Activated B cell treated with CpG ODN at 0.5 μM for 24 hours (primary cell): ENCODE data around the gene SCARB1. TPM values are rescaled to one million over a fixed set of nuclear protein-coding genes. Genes with fewer than 3 reads are reported as not detected.

Source experiments
- total RNA-seq: library from RNA; stranded (reverse); gene quantifications from 2 replicates; pipeline ENCODE4 v1.2.3, GENCODE V29; 2022

SCARB1 gene
- total RNA-seq, 1 donor from 2014 or later, result 39.3 TPM

Other genes starting within 250 kb of the SCARB1 start
- 847 and 865 TPM in 2 replicates for gene UBC, start 50.8 kb upstream of the SCARB1 start, total RNA-seq
- gene DHX37, start 125.3 kb upstream of the SCARB1 start, total RNA-seq, result 54.1 and 57.1 TPM in 2 replicates
- 14.5 and 14.6 TPM in 2 replicates for gene BRI3BP, start 129.8 kb upstream of the SCARB1 start, total RNA-seq
- gene AACS, start 201.6 kb upstream of the SCARB1 start, total RNA-seq, result 14.9 and 18.7 TPM in 2 replicates